ENCODE measurements around the gene ZNF362.

The ZNF362 gene

DNA sequence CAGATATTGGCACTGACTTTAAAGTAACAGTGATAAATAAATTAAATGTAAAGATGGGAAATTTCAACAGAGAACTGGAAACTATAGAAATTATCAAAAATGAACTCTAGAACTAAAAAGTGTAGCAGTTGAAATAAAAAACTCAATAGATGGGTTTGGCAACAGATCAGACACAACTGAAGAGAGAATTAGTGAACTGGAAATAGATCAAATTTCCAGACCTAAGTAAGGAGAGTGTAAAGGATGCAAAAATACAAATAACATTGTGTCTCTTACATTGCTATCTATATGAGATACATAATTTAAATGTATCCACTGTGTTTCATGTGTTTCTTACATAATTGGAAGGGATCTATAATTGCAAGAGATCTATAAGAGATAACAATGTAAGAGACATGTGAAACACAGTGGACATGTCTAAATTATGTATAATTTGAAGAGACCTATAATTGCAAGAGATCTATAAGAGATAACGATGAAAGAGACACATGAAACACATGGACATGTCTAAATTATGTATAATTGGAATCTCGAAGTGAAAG lies 32.1 kb upstream of the ZNF362 start:
- TF ChIP-seq, protein P1, sequence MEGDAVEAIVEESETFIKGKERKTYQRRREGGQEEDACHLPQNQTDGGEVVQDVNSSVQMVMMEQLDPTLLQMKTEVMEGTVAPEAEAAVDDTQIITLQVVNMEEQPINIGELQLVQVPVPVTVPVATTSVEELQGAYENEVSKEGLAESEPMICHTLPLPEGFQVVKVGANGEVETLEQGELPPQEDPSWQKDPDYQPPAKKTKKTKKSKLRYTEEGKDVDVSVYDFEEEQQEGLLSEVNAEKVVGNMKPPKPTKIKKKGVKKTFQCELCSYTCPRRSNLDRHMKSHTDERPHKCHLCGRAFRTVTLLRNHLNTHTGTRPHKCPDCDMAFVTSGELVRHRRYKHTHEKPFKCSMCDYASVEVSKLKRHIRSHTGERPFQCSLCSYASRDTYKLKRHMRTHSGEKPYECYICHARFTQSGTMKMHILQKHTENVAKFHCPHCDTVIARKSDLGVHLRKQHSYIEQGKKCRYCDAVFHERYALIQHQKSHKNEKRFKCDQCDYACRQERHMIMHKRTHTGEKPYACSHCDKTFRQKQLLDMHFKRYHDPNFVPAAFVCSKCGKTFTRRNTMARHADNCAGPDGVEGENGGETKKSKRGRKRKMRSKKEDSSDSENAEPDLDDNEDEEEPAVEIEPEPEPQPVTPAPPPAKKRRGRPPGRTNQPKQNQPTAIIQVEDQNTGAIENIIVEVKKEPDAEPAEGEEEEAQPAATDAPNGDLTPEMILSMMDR (IDR thresholded peaks at IDR 0.05; ENCODE audit: insufficient read depth, low read depth, low read length, missing control alignments) = no peak
- H3K4me3 ChIP-seq (ENCODE audit: low read depth, low read length) = no peak overlapping the region
- no peak for DNase-seq (ENCODE audit: low read depth)

DNA sequence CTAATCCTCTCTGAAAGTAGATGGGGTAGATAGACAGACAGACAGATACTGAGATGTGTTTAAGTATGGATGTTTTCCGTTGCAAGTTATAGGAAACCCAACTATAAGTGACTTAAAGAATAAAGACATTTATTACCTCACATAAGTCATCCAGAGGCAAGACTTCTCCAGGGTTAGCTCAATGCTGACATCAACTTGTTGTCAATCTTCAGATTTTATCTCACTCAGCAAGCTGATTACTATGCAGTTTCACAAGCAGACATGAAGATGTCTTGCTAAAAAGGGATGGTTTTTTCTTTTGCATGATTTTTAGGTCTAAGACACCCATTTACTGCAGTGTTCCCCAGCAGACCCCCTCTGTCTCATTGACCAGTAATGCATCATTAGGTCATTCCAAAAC lies 30.7 kb upstream of the ZNF362 start:
- TF ChIP-seq, protein P1 (IDR thresholded peaks at IDR 0.05; ENCODE audit: insufficient read depth, low read depth, low read length, missing control alignments) = no peak
- no peak overlapping the region for H3K4me3 ChIP-seq (ENCODE audit: low read depth, low read length)
- no peak for DNase-seq (ENCODE audit: low read depth)

- TF ChIP-seq, protein P1 (IDR thresholded peaks at IDR 0.05; ENCODE audit: insufficient read depth, low read depth, low read length, missing control alignments) = no peak
- H3K4me3 ChIP-seq (ENCODE audit: low read depth, low read length) = no peak overlapping the region
- DNase-seq (ENCODE audit: low read depth) = no peak
These were observed 27.3 kb upstream of the ZNF362 start for GRCh38 chr1:33228935-33229487.

- DNase-seq (ENCODE audit: low read depth) = no peak
- TF ChIP-seq, protein P1 (IDR thresholded peaks at IDR 0.05; ENCODE audit: insufficient read depth, low read depth, low read length, missing control alignments) = no peak
These were observed 25.1 kb upstream of the ZNF362 start for GRCh38 chr1:33231166-33231565.

GRCh38 chr1:33232716-33233115 lies 23.6 kb upstream of the ZNF362 start:
- H3K4me3 ChIP-seq (ENCODE audit: low read depth, low read length) = no peak overlapping the region
- TF ChIP-seq, protein P1 (IDR thresholded peaks at IDR 0.05; ENCODE audit: insufficient read depth, low read depth, low read length, missing control alignments) = no peak
- peak; percentile 59 for DNase-seq (ENCODE audit: low read depth)

More at GRCh38 chr1:33231166-33231565, 25.1 kb upstream of the ZNF362 start:
- no peak overlapping the region for H3K4me3 ChIP-seq (ENCODE audit: low read depth, low read length)

DNA sequence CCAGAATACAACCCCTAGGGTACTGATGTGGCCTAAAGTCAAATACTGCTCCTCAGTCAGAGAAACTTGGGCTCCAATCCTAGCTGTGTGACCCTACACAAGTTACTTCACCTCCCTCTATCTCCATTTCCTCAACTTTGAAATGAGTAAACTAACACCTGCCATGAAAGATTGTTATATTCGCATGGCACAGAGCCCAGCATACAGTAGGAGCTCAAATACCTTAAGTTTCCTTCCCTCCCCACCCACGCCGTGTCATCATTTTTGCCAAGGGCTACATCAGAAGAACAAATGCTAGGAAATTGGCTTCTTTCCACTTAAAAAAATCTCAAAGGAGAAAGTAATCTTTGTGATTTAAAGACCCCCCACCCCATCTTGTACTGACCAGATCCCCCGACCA lies 22.2 kb upstream of the ZNF362 start:
- no peak overlapping the region for H3K4me3 ChIP-seq (ENCODE audit: low read depth, low read length)
- DNase-seq (ENCODE audit: low read depth) = no peak
- TF ChIP-seq, protein P1 (IDR thresholded peaks at IDR 0.05; ENCODE audit: insufficient read depth, low read depth, low read length, missing control alignments) = no peak

DNA sequence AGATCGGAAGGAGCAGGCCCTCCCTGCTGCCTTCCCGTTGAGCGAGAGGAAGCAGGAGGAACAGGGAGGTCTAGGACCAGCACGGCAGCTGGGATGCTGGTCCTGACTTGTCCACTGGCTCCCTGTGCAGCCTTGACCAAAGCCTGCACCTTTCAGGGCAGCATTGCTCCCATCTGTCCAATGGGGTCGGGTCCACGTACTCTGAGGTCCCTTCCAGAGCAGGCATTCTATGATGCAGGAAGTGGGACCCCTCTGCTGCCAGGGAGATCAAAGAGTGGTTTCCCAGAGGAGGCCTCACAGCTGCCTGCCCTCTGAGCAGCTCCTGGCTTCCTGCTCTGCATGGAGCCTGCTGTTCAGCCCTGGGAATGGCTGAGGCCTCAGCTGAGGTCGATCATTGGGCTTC lies 21.7 kb upstream of the ZNF362 start:
- no peak for DNase-seq (ENCODE audit: low read depth)
- TF ChIP-seq, protein P1 (IDR thresholded peaks at IDR 0.05; ENCODE audit: insufficient read depth, low read depth, low read length, missing control alignments) = no peak
- H3K4me3 ChIP-seq (ENCODE audit: low read depth, low read length) = no peak overlapping the region

Data from GM12865 (cell line).